Skeletal muscle tissue (tissue), 4 donors: ENCODE data around the gene YWHAH. TPM values are rescaled to one million over a fixed set of nuclear protein-coding genes. Genes with fewer than 3 reads are reported as not detected.

Experiments used
- H3K27ac ChIP-seq: one replicate; pipeline ENCODE4 v1.7.0; 2013; ENCODE audit warnings: mild to moderate bottlenecking, low read depth, low read length, inconsistent platforms
- H3K27me3 ChIP-seq, 3 donors: one replicate each; pipeline ENCODE4 v1.7.0; 2013; ENCODE audit warnings: low read length in 3 of 3; ENCODE audit not compliant: control insufficient read depth in 3 of 3, insufficient read depth in 3 of 3
- H3K36me3 ChIP-seq, 3 donors: one replicate each; pipeline ENCODE4 v1.7.0; 2013; ENCODE audit warnings: low read length in 3 of 3; ENCODE audit not compliant: control insufficient read depth in 3 of 3, insufficient read depth in 3 of 3
- H3K4me1 ChIP-seq, 3 donors: one replicate each; pipeline ENCODE4 v1.7.0; 2013; ENCODE audit warnings: low read length in 3 of 3, mild to moderate bottlenecking in 3 of 3; ENCODE audit not compliant: control insufficient read depth in 3 of 3, insufficient read depth in 3 of 3
- H3K4me3 ChIP-seq, 3 donors: one replicate each; pipeline ENCODE4 v1.7.0; 2013; ENCODE audit warnings: low read length in 3 of 3
- H3K9ac ChIP-seq, 3 donors: one replicate each; pipeline ENCODE4 v1.7.0; 2013; ENCODE audit warnings: low read length in 3 of 3, mild to moderate bottlenecking in 3 of 3, moderate library complexity in 2 of 3, low read depth in 1 of 3
- H3K9me3 ChIP-seq, 3 donors: one replicate each; pipeline ENCODE4 v1.7.0; 2013; ENCODE audit warnings: low read length in 3 of 3; ENCODE audit not compliant: control insufficient read depth in 3 of 3
- total RNA-seq: library from RNA; depleted of rRNA; stranded (reverse); fragments of >200 nt; gene quantifications from one replicate; pipeline ENCODE4 v1.2.3, GENCODE V29; 2014
- donor health status: Osteomylitis.

The YWHAH gene
- total RNA-seq, 1 donor from 2014 or later = 52.7 TPM

- Histone ChIP-seq H3K27ac (no peak overlapping the region), H3K4me1 (peaks cover 0 to 5% (median 2%) of the 10 kb centered on the region in 3 donors), H3K9me3 (no peaks in the 10 kb centered on the region), H3K4me3 (no peak overlapping the region), H3K27me3 (no peaks in the 10 kb centered on the region), H3K9ac (no peak overlapping the region), H3K36me3 (no peaks in the 10 kb centered on the region)
Measured at GRCh38 chr22:31933816-31934482, 10.4 kb upstream of the YWHAH start.

GRCh38 chr22:31935961-31936635, 8.2 kb upstream of the YWHAH start:
- Histone ChIP-seq H3K9me3 (no peaks in the 10 kb centered on the region), H3K27me3 (no peaks in the 10 kb centered on the region), H3K4me3 (no peak overlapping the region), H3K4me1 (peaks cover 0 to 5% (median 0%) of the 10 kb centered on the region in 3 donors), H3K9ac (no peak overlapping the region), H3K36me3 (no peaks in the 10 kb centered on the region), H3K27ac (no peak overlapping the region)

DNA sequence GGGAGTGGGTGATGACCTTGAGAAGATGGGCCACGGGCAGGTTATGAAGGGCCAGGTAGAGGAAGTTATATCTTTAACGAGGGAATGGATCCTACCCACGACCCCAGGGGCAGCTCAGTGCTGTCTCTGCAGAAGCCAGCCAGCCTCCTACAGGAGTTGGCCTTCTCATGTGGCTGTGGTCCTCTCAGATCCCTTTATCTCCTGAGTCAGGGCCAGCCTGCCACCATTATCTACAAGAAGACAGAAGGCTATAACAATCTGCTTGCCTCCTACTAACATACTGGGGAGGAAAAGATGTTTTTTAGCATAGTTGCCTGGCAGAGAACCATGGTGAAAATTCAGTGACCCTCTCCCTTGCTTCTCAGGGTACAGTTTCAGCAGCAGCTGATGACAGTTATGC, 7.0 kb upstream of the YWHAH start:
- no peaks in the 10 kb centered on the region for H3K27me3 ChIP-seq
- no peak overlapping the region for H3K4me3 ChIP-seq
- H3K36me3 ChIP-seq = no peaks in the 10 kb centered on the region
- H3K27ac ChIP-seq = no peak overlapping the region
- H3K9me3 ChIP-seq = no peaks in the 10 kb centered on the region
- H3K9ac ChIP-seq = no peak overlapping the region
- peaks cover 0 to 5% (median 0%) of the 10 kb centered on the region in 3 donors for H3K4me1 ChIP-seq

GRCh38 chr22:31938296-31938695, 6.0 kb upstream of the YWHAH start:
- Histone ChIP-seq H3K36me3 (no peaks in the 10 kb centered on the region), H3K27me3 (no peaks in the 10 kb centered on the region), H3K27ac (no peak overlapping the region), H3K9ac (no peak overlapping the region), H3K9me3 (no peaks in the 10 kb centered on the region), H3K4me3 (no peak overlapping the region), H3K4me1 (peaks cover 0 to 5% (median under 1%) of the 10 kb centered on the region in 3 donors)

DNA sequence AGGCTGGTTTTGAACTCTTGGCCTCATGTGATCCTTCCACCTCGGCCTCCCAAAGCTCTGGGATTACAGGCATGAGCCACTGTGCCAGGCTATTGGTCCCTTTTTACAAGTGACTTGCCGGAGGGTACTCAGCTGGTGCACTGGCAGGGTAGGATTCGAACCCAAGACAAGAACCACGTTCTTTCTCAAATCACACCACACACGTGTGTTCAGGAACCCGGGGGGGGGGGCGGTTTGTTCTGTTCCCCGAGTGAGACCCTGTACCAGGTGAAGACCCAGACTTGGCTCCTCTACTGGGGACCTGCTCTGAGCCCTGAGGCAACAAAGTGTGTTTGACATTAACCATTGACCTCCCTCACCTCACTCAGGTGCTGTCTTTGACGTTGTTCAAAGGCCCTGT, 3.8 kb upstream of the YWHAH start:
- H3K9ac ChIP-seq = no peak overlapping the region
- H3K4me3 ChIP-seq = no peak overlapping the region
- H3K36me3 ChIP-seq = no peaks in the 10 kb centered on the region
- H3K4me1 ChIP-seq = peaks cover 9 to 15% (median 10%) of the 10 kb centered on the region in 3 donors
- H3K27ac ChIP-seq = no peak overlapping the region
- no peaks in the 10 kb centered on the region for H3K27me3 ChIP-seq
- no peaks in the 10 kb centered on the region for H3K9me3 ChIP-seq

DNA sequence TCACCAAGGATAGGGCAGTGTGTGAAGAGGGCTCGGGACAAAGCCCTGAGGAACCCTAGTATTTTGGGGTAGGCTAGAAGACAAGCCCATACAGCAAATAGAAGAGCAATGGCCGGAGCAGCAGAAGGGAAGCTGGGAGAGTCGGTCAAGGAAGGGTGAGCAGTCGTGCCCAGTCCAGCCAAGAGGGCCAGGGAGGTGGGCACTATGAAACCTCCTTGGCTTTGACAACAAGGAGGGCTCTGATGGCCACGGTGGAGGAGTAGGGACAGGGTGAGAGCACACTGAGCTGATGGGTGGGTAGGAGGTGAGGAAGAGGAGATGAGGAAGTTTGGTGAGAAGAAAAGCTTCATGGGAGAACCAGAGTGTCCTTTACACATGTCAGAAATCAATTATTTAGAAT, 2.2 kb upstream of the YWHAH start:
- no peak overlapping the region for H3K27ac ChIP-seq
- no peaks in the 10 kb centered on the region for H3K9me3 ChIP-seq
- peaks cover 16 to 23% (median 20%) of the 10 kb centered on the region in 3 donors for H3K4me1 ChIP-seq
- H3K36me3 ChIP-seq = no peaks in the 10 kb centered on the region
- no peak overlapping the region for H3K9ac ChIP-seq
- no peaks in the 10 kb centered on the region for H3K27me3 ChIP-seq
- no peak overlapping the region for H3K4me3 ChIP-seq

DNA sequence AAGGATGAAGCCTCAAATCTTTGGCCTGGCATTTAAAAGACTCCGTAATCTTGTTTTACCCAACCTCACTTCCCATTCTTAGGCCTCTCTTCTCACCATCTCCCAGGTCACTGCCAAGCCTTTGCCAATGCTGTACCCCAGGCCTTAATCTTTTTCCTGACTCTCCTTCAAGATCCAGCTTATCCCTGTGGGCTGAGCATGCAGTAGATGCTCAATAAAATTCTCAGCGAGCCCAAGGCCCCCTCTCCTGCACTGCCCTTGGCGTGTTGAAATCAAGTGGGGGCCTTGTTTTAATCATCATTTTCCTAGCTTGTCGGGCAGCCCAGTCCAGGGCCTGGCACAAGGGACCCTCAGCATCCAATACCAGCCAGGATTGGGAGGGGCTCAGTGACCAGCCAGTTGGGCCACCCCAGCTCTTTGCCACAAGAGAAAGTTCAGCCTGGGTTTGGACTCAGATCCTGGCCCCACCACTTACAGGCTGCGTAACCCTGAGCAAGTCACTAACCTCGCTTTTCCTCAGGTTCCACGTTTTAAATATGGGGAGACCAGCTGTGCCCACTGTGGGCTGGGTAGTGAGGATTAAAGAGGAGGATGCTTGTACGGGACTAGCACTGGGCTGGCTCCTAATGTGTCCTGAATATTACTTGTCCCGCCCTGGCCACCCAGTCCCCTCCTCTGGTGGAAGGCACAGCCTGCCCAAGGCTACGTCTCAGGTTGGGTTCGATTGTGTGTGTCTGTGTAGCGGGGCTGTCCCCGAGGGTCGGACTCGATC, 943 bp upstream of the YWHAH start:
- no peaks in the 10 kb centered on the region for H3K27me3 ChIP-seq
- H3K9me3 ChIP-seq = no peaks in the 10 kb centered on the region
- peak overlapping the region; percentile 91 for H3K27ac ChIP-seq
- H3K4me3 ChIP-seq = peak overlapping the region; percentile 75 to 82 (median 81)
- H3K9ac ChIP-seq = peak overlapping the region; percentile 84 to 85 (median 85)
- peaks cover 0 to 3% (median under 1%) of the 10 kb centered on the region in 3 donors for H3K36me3 ChIP-seq
- peaks cover 16 to 27% (median 22%) of the 10 kb centered on the region in 3 donors for H3K4me1 ChIP-seq

DNA sequence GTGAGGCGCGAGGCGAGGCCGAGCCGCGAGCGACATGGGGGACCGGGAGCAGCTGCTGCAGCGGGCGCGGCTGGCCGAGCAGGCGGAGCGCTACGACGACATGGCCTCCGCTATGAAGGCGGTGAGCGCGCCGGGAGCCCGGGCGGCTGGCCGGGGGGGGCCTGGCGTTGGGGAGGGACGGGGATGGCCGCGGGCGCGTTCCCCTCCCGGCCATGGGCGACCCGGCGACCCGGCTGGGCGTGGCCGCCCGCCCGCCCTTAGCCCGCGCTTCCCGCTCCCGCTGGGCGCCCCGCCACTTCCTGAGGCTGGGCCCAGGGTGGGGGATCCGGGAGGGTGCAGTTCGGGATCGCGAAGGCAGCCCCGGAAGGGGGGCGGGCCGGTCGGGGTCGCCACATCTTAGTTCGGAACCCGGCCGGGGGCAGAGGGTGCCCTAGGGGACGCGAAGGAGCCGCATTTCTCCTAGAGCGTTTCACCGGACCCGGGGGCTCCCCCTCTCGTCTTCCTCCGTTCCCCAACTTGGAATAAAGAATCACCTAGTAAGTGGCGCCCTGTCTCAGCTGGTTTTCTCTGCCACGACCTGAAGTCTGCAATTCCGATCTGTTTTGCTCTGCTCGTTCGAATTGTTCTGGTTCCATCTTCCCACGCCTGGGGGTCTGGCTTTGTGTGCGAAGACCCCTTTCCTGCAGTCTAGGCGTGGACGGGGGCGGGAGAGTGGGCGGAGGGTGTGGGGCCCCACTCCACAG, 536 bp downstream of the YWHAH start:
- Histone ChIP-seq H3K4me1 (peaks cover 16 to 27% (median 22%) of the 10 kb centered on the region in 3 donors), H3K4me3 (peak overlapping the region; percentile 88 to 93 (median 88)), H3K27ac (peak overlapping the region; percentile 91), H3K9me3 (no peaks in the 10 kb centered on the region), H3K9ac (peak overlapping the region; percentile 85 to 97 (median 87)), H3K27me3 (no peaks in the 10 kb centered on the region), H3K36me3 (peaks cover 0 to 4% (median 3%) of the 10 kb centered on the region in 3 donors)

GRCh38 chr22:31945443-31945855, 1.1 kb downstream of the YWHAH start:
- no peaks in the 10 kb centered on the region for H3K27me3 ChIP-seq
- peak overlapping the region; percentile 91 for H3K27ac ChIP-seq
- no peaks in the 10 kb centered on the region for H3K9me3 ChIP-seq
- H3K4me1 ChIP-seq = peaks cover 19 to 30% (median 26%) of the 10 kb centered on the region in 3 donors
- peaks cover 0 to 8% (median 3%) of the 10 kb centered on the region in 3 donors for H3K36me3 ChIP-seq
- peak overlapping the region; percentile 88 to 93 (median 88) for H3K4me3 ChIP-seq
- peak overlapping the region; percentile 85 to 97 (median 87) for H3K9ac ChIP-seq
